Testis (tissue), 3 donors: ENCODE data around the gene SSBP2. TPM values are rescaled to one million over a fixed set of nuclear protein-coding genes. Genes with fewer than 3 reads are reported as not detected.
A peak's percentile ranks its signal among the peaks of the same experiment; 100 is the strongest.

Experiments used
- DNase-seq: peaks from one replicate; pipeline ENCODE4 v3.0.0-alpha.2; 2019
- H3K27ac ChIP-seq, 2 donors: fragments of 200-600 bp; sonication (generic); one replicate each; pipeline ENCODE4 v1.5.1; 2019
- H3K27me3 ChIP-seq: fragments of 200-600 bp; sonication (generic); one replicate; pipeline ENCODE4 v1.5.1; 2019
- H3K36me3 ChIP-seq: fragments of 200-600 bp; sonication (generic); one replicate; pipeline ENCODE4 v1.5.1; 2017; ENCODE audit warnings: low read depth; ENCODE audit errors: missing control alignments
- H3K4me1 ChIP-seq: fragments of 200-600 bp; sonication (generic); one replicate; pipeline ENCODE4 v1.5.1; 2019
- H3K4me3 ChIP-seq, 2 donors: fragments of 200-600 bp; sonication (generic); one replicate each; pipeline ENCODE4 v1.5.1; 2017 to 2019
- H3K9me3 ChIP-seq: fragments of 200-600 bp; sonication (generic); one replicate; pipeline ENCODE4 v1.5.1; 2017
- CTCF ChIP-seq, 3 experiments: fragments of 450-650 bp in 2 of 3; fragments of 200-600 bp in 1 of 3; sonication (generic) in 1 of 3; IDR thresholded peaks; one replicate each; pipeline ENCODE4 v1.5.1; 2016 to 2019; ENCODE audit warnings: antibody characterized with exemption in 3 of 3, mild to moderate bottlenecking in 2 of 3, moderate library complexity in 1 of 3
- POLR2A ChIP-seq: fragments of 450-650 bp; IDR thresholded peaks from one replicate; pipeline ENCODE4 v1.6.1; 2017; ENCODE audit warnings: antibody characterized with exemption, mild to moderate bottlenecking, moderate library complexity
- WGBS, 2 donors: methylation state at CpG; one replicate each; pipeline ENCODE4 v1.1.5; 2018; 5-methylcytosine and 5-hydroxymethylcytosine counted together
- intact Hi-C: fragments of 100-400 bp; cut with DNase I; formaldehyde crosslinking; loops from one replicate; pipeline ENCODE4 v1.15.1; 2023; ENCODE audit warnings: low total_unique reads
- polyA plus RNA-seq: library from polyadenylated mRNA; stranded (reverse); fragments of 350-450 nt; fragmentation: Illumina TruSeq; extraction: RNeasy Lipid Tissue Mini Kit (QIAGEN cat#74804); gene quantifications from one replicate; pipeline ENCODE4 v1.2.3, GENCODE V29; 2014; ENCODE audit warnings: low read depth, low replicate concordance; ENCODE audit not compliant: insufficient read depth
- total RNA-seq, 2 donors: library from RNA; depleted of rRNA; stranded (reverse); fragments of >200 nt; gene quantifications; one replicate each; pipeline ENCODE4 v1.2.3, GENCODE V29; 2016

Gene SSBP2
- total and polyA plus RNA-seq, 3 donors from 2014 or later = 17.5 to 27.6 (median 22.7) TPM

- no peak overlapping the region for H3K4me3 ChIP-seq
- TF ChIP-seq CTCF (IDR thresholded peaks at IDR 0.05) = no peak
- TF ChIP-seq POLR2A = no peak
- H3K4me1 ChIP-seq = no peaks in the 10 kb centered on the region
- no peaks in the 10 kb centered on the region for H3K27me3 ChIP-seq
- peak overlapping the region; percentile 34 to 64 for H3K27ac ChIP-seq
- DNase-seq = no peak
- H3K36me3 ChIP-seq = no peaks in the 10 kb centered on the region
- intact Hi-C loops = no loop called here
- 77 to 80% methylated on average over 3 of the region's 3 CpGs for WGBS, 2 donors
- no peaks in the 10 kb centered on the region for H3K9me3 ChIP-seq
Measured at GRCh38 chr5:81773161-81773560, 22.3 kb upstream of the SSBP2 start.

- TF ChIP-seq POLR2A (no peak), CTCF (IDR thresholded peaks at IDR 0.05) (no peak)
- intact Hi-C loops = no loop called here
- no peaks in the 10 kb centered on the region for H3K9me3 ChIP-seq
- no peak overlapping the region for H3K4me3 ChIP-seq
- no peak for DNase-seq
- no peaks in the 10 kb centered on the region for H3K27me3 ChIP-seq
- H3K27ac ChIP-seq = no peak overlapping the region
- H3K4me1 ChIP-seq = no peaks in the 10 kb centered on the region
- WGBS, 2 donors = 85 to 89% methylated on average over 5 of the region's 5 CpGs
- H3K36me3 ChIP-seq = no peaks in the 10 kb centered on the region
Measured at GRCh38 chr5:81772488-81772887, 21.6 kb upstream of the SSBP2 start.

- H3K4me1 ChIP-seq = no peaks in the 10 kb centered on the region
- H3K9me3 ChIP-seq = no peaks in the 10 kb centered on the region
- WGBS, 2 donors = 76 to 92% methylated on average over 2 of the region's 2 CpGs
- TF ChIP-seq CTCF (IDR thresholded peaks at IDR 0.05) (no peak), POLR2A (no peak)
- no peak for DNase-seq
- no peak overlapping the region for H3K4me3 ChIP-seq
- no peaks in the 10 kb centered on the region for H3K27me3 ChIP-seq
- no peak overlapping the region for H3K27ac ChIP-seq
- intact Hi-C loops = no loop called here
- H3K36me3 ChIP-seq = no peaks in the 10 kb centered on the region
Measured at GRCh38 chr5:81768935-81769452, 18.1 kb upstream of the SSBP2 start.

GRCh38 chr5:81767938-81768337, 17.0 kb upstream of the SSBP2 start:
- intact Hi-C loops = no loop called here
- Histone ChIP-seq H3K36me3 (no peaks in the 10 kb centered on the region), H3K27ac (no peak overlapping the region), H3K9me3 (no peaks in the 10 kb centered on the region), H3K4me1 (no peaks in the 10 kb centered on the region), H3K4me3 (no peak overlapping the region), H3K27me3 (no peaks in the 10 kb centered on the region)
- DNase-seq = no peak
- no peak for TF ChIP-seq CTCF (IDR thresholded peaks at IDR 0.05)
- no peak for TF ChIP-seq POLR2A
- WGBS, 2 donors = 96 to 99% methylated on average over 2 of the region's 2 CpGs

GRCh38 chr5:81767097-81767496, 16.2 kb upstream of the SSBP2 start:
- no peak overlapping the region for H3K27ac ChIP-seq
- H3K4me1 ChIP-seq = no peaks in the 10 kb centered on the region
- H3K27me3 ChIP-seq = no peaks in the 10 kb centered on the region
- 92% methylated on average over 8 of the region's 8 CpGs for WGBS, 2 donors
- H3K36me3 ChIP-seq = no peaks in the 10 kb centered on the region
- no peak overlapping the region for H3K4me3 ChIP-seq
- intact Hi-C loops = no loop called here
- TF ChIP-seq CTCF (IDR thresholded peaks at IDR 0.05) (no peak), POLR2A (no peak)
- DNase-seq = no peak
- no peaks in the 10 kb centered on the region for H3K9me3 ChIP-seq
